Mesothelial cell of epicardium (in vitro differentiated cells): ENCODE data around the gene MARK3. TPM values are rescaled to one million over a fixed set of nuclear protein-coding genes. Genes with fewer than 3 reads are reported as not detected.

Source experiments
- DNase-seq, 2 experiments: peaks; one replicate each; pipeline ENCODE4 v3.0.0; 2021; ENCODE audit warnings: low spot score in 2 of 2; ENCODE audit not compliant: unreplicated experiment in 2 of 2
- H3K27ac Mint-ChIP-seq: 2 replicates; pipeline ENCODE4 v1.8.0; 2021; ENCODE audit warnings: mixed read lengths
- H3K27me3 Mint-ChIP-seq: 2 replicates; pipeline ENCODE4 v1.8.0; 2021; ENCODE audit warnings: low read depth, mixed read lengths
- H3K36me3 Mint-ChIP-seq: 2 replicates; pipeline ENCODE4 v1.8.0; 2021; ENCODE audit warnings: mixed read lengths
- H3K4me1 Mint-ChIP-seq: 2 replicates; pipeline ENCODE4 v1.8.0; 2021; ENCODE audit warnings: mixed read lengths
- H3K4me3 Mint-ChIP-seq: 2 replicates; pipeline ENCODE4 v1.8.0; 2021; ENCODE audit warnings: mild to moderate bottlenecking, moderate library complexity, mixed read lengths
- H3K9me3 Mint-ChIP-seq: 2 replicates; pipeline ENCODE4 v1.8.0; 2021; ENCODE audit warnings: mixed read lengths
- CTCF ChIP-seq: fragments of 200-600 bp; sonication (generic); IDR thresholded peaks from one replicate; pipeline ENCODE4 v1.5.0; 2021; ENCODE audit warnings: antibody characterized with exemption; ENCODE audit not compliant: unreplicated experiment
- total RNA-seq: library from RNA; stranded (reverse); gene quantifications from 3 replicates; pipeline ENCODE4 v1.2.1, GENCODE V29; 2021

MARK3 gene
- total RNA-seq, 1 donor from 2014 or later, result 125 TPM

DNA sequence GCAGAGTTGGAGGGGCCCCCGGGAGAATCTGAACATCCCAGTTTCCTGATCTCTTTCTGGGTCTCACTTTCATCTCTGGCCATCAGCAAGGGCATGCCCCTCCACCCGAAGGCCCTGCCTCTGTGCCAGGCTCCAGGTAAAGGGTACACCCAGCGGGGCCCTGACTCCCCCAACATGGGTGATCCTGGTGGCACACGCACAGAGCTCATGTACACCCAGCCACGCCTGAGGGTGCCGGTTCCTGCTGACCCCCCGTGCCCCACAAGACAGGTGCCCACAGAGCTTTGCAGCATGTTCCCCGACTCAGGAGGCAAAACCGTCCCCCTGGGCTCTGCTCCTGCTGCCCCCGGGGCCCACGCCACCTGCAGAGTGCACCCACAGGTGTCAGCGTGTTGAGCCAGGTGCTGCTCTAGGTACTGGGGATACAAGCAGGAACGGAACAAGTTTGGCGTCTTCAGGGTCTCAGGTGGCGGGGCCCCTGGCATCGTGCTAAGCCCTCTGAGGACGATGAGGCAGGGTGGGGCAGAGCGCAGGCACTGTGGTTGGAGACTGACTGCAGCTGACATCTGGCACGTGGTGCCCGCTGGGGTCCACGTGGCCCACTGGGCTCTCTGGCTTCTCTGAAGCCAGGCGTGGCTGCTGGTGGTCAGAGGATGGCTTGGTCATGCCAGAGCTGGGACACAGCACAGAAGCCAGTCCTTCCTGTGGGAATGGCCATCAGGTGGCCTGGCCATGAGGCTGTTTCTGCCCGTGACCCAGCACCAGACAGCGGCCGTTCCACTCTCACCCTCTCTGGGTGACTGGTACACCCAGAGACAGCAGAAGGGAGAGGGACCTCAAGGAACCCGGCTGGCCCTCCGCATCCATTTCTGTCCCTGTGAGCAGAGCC lies 163.5 kb downstream of the MARK3 start:
- Mint-ChIP-seq H3K36me3 (peaks cover 2% of the 10 kb centered on the region), H3K4me1 (no peaks in the 10 kb centered on the region), H3K27me3 (no peaks in the 10 kb centered on the region), H3K4me3 (no peak overlapping the region), H3K27ac (no peak overlapping the region), H3K9me3 (no peaks in the 10 kb centered on the region)
- no peak for DNase-seq
- TF ChIP-seq CTCF, result no peak

GRCh38 chr14:103549361-103550311 lies 164.4 kb downstream of the MARK3 start:
- H3K27me3 Mint-ChIP-seq, result no peaks in the 10 kb centered on the region
- H3K4me1 Mint-ChIP-seq, result peaks cover under 1% of the 10 kb centered on the region
- no peak for DNase-seq
- no peak overlapping the region for H3K27ac Mint-ChIP-seq
- TF ChIP-seq CTCF, result no peak
- no peaks in the 10 kb centered on the region for H3K9me3 Mint-ChIP-seq
- H3K4me3 Mint-ChIP-seq, result no peak overlapping the region
- peaks cover 2% of the 10 kb centered on the region for H3K36me3 Mint-ChIP-seq

DNA sequence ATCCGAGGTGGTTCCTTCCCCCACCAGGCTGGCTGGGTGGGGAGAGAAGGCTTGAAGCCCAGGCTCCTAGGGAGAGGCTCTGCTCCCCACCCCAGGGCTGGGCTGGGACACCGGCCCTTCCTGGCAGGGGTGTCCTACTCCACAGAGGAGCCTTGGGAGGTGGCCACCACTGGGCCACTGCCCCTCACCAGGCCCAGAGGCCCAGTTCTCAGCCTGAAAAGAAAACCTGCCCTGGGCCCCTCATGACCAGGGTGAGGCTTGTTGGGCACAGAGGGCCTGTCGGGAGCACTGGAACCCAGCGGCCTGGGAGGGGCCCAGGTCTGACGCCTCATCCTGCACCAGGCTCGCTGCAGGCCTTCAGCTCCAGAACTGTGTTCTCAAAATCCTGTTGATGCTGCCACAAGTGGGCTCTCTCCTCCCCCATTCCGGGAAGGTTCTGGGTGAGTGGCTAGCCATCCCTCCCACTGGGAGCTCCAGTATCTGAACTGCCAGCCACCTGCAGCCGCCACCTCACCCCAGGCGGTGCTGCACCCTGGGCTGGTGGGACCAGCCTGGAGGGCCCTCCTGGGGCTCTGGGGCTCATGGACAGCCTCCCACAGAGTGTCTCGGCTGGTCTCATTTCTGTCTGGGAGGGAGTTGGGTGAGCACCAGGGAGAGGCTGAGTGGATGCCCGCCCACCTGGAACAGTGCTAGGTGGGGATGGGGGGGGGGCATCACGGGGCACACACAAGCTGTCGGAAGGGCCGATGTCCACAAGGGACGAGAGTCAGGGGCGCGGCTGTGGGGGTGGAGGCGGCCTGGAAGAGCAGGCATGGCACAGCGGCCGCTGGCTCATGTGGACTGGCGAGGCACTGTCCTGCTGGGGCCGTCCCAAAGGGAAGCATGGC lies 165.5 kb downstream of the MARK3 start:
- peaks cover 2% of the 10 kb centered on the region for H3K36me3 Mint-ChIP-seq
- no peaks in the 10 kb centered on the region for H3K27me3 Mint-ChIP-seq
- H3K27ac Mint-ChIP-seq, result no peak overlapping the region
- no peak overlapping the region for H3K4me3 Mint-ChIP-seq
- DNase-seq, result no peak
- TF ChIP-seq CTCF, result no peak
- no peaks in the 10 kb centered on the region for H3K9me3 Mint-ChIP-seq
- H3K4me1 Mint-ChIP-seq, result peaks cover 5% of the 10 kb centered on the region

DNA sequence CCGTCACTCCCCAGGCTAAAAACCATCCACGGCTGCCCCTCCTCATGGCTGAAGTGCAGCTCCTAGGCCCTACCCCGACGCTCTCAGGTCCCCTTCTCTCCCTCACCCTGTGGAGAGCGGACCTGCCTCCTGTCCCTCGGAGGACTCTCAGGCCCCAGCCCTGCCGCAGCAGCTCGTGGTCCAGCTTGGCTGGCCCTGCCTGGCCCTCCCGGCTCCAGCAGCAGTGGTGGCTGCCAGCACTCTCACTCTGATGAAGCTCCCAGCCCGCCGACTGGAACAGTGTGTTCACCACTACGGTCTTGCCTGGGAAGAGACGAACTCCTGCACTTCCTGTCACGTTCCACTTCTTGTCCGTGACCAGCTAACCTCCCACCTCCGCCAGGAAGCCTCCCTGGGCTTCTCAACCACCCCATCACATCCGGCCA lies 166.1 kb downstream of the MARK3 start:
- no peaks in the 10 kb centered on the region for H3K27me3 Mint-ChIP-seq
- TF ChIP-seq CTCF, result no peak
- no peaks in the 10 kb centered on the region for H3K9me3 Mint-ChIP-seq
- no peak for DNase-seq
- H3K27ac Mint-ChIP-seq, result no peak overlapping the region
- peaks cover 5% of the 10 kb centered on the region for H3K4me1 Mint-ChIP-seq
- H3K4me3 Mint-ChIP-seq, result no peak overlapping the region
- H3K36me3 Mint-ChIP-seq, result peaks cover 2% of the 10 kb centered on the region
